ENCODE data around the gene SAXO2.

The SAXO2 gene

DNA sequence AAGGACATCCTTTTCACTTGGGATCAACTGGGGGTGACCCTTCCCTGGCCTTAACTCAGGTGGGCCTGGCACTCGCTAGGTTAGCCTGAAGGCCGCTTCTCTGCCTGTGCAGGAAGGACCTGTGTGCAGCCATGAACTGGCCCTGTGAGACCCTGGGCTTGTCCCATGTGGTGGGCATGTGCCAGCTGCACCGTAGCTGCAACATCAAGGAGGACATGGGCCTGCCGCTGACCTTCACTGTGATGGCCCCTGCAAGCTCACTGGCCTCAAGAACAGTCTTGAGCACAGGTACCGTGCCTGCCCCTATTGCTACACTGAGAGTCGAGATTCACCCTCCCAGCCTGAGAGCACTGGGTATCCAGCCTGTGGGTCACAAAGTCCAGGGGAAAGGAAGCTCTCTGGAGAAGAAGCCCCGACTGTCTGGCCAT, 43.0 kb downstream of the SAXO2 start:
- TF ChIP-seq TCF4 (CRISPR knock-in tag; IDR thresholded peaks at IDR 0.05; ENCODE audit: borderline replicate concordance) (no peak), ESRRG (CRISPR knock-in tag; IDR thresholded peaks at IDR 0.05) (no peak), BACH2 (CRISPR knock-in tag; IDR thresholded peaks at IDR 0.05; ENCODE audit: borderline replicate concordance) (no peak), ZNF565 (CRISPR knock-in tag; conservative IDR thresholded peaks at IDR 0.05; ENCODE audit: low read depth) (no peak), ZFP3 (CRISPR knock-in tag; IDR thresholded peaks at IDR 0.05) (no peak), ZNF70 (CRISPR knock-in tag; IDR thresholded peaks at IDR 0.05) (no peak), ZNF8 (CRISPR knock-in tag; IDR thresholded peaks at IDR 0.05) (no peak), OSR1 (CRISPR knock-in tag; IDR thresholded peaks at IDR 0.05) (no peak), ZC3H10 (CRISPR knock-in tag; IDR thresholded peaks at IDR 0.05) (no peak), GLIS3 (CRISPR knock-in tag; IDR thresholded peaks at IDR 0.05) (no peak), RARB (CRISPR knock-in tag; IDR thresholded peaks at IDR 0.05) (no peak), ZFP30 (CRISPR knock-in tag; IDR thresholded peaks at IDR 0.05) (no peak), TOX (CRISPR knock-in tag; IDR thresholded peaks at IDR 0.05; ENCODE audit: borderline replicate concordance) (no peak), CSDC2 (CRISPR knock-in tag; IDR thresholded peaks at IDR 0.05) (no peak)
- TF ChIP-seq, protein P1, sequence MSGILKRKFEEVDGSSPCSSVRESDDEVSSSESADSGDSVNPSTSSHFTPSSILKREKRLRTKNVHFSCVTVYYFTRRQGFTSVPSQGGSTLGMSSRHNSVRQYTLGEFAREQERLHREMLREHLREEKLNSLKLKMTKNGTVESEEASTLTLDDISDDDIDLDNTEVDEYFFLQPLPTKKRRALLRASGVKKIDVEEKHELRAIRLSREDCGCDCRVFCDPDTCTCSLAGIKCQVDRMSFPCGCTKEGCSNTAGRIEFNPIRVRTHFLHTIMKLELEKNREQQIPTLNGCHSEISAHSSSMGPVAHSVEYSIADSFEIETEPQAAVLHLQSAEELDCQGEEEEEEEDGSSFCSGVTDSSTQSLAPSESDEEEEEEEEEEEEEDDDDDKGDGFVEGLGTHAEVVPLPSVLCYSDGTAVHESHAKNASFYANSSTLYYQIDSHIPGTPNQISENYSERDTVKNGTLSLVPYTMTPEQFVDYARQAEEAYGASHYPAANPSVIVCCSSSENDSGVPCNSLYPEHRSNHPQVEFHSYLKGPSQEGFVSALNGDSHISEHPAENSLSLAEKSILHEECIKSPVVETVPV (CRISPR knock-in tag; IDR thresholded peaks at IDR 0.05), result no peak
- TF ChIP-seq, protein P2, sequence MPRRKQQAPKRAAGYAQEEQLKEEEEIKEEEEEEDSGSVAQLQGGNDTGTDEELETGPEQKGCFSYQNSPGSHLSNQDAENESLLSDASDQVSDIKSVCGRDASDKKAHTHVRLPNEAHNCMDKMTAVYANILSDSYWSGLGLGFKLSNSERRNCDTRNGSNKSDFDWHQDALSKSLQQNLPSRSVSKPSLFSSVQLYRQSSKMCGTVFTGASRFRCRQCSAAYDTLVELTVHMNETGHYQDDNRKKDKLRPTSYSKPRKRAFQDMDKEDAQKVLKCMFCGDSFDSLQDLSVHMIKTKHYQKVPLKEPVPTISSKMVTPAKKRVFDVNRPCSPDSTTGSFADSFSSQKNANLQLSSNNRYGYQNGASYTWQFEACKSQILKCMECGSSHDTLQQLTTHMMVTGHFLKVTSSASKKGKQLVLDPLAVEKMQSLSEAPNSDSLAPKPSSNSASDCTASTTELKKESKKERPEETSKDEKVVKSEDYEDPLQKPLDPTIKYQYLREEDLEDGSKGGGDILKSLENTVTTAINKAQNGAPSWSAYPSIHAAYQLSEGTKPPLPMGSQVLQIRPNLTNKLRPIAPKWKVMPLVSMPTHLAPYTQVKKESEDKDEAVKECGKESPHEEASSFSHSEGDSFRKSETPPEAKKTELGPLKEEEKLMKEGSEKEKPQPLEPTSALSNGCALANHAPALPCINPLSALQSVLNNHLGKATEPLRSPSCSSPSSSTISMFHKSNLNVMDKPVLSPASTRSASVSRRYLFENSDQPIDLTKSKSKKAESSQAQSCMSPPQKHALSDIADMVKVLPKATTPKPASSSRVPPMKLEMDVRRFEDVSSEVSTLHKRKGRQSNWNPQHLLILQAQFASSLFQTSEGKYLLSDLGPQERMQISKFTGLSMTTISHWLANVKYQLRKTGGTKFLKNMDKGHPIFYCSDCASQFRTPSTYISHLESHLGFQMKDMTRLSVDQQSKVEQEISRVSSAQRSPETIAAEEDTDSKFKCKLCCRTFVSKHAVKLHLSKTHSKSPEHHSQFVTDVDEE (CRISPR knock-in tag; IDR thresholded peaks at IDR 0.05), result no peak
- TF ChIP-seq, protein P3, sequence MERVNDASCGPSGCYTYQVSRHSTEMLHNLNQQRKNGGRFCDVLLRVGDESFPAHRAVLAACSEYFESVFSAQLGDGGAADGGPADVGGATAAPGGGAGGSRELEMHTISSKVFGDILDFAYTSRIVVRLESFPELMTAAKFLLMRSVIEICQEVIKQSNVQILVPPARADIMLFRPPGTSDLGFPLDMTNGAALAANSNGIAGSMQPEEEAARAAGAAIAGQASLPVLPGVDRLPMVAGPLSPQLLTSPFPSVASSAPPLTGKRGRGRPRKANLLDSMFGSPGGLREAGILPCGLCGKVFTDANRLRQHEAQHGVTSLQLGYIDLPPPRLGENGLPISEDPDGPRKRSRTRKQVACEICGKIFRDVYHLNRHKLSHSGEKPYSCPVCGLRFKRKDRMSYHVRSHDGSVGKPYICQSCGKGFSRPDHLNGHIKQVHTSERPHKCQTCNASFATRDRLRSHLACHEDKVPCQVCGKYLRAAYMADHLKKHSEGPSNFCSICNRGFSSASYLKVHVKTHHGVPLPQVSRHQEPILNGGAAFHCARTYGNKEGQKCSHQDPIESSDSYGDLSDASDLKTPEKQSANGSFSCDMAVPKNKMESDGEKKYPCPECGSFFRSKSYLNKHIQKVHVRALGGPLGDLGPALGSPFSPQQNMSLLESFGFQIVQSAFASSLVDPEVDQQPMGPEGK (CRISPR knock-in tag; IDR thresholded peaks at IDR 0.05; ENCODE audit: borderline replicate concordance), result no peak
- TF ChIP-seq, protein P4, sequence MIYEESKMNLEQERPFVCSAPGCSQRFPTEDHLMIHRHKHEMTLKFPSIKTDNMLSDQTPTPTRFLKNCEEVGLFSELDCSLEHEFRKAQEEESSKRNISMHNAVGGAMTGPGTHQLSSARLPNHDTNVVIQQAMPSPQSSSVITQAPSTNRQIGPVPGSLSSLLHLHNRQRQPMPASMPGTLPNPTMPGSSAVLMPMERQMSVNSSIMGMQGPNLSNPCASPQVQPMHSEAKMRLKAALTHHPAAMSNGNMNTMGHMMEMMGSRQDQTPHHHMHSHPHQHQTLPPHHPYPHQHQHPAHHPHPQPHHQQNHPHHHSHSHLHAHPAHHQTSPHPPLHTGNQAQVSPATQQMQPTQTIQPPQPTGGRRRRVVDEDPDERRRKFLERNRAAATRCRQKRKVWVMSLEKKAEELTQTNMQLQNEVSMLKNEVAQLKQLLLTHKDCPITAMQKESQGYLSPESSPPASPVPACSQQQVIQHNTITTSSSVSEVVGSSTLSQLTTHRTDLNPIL (CRISPR knock-in tag; IDR thresholded peaks at IDR 0.05; ENCODE audit: low read depth), result no peak
- no peak; the same call in 2 of the 3 replicates for ATAC-seq

DNA sequence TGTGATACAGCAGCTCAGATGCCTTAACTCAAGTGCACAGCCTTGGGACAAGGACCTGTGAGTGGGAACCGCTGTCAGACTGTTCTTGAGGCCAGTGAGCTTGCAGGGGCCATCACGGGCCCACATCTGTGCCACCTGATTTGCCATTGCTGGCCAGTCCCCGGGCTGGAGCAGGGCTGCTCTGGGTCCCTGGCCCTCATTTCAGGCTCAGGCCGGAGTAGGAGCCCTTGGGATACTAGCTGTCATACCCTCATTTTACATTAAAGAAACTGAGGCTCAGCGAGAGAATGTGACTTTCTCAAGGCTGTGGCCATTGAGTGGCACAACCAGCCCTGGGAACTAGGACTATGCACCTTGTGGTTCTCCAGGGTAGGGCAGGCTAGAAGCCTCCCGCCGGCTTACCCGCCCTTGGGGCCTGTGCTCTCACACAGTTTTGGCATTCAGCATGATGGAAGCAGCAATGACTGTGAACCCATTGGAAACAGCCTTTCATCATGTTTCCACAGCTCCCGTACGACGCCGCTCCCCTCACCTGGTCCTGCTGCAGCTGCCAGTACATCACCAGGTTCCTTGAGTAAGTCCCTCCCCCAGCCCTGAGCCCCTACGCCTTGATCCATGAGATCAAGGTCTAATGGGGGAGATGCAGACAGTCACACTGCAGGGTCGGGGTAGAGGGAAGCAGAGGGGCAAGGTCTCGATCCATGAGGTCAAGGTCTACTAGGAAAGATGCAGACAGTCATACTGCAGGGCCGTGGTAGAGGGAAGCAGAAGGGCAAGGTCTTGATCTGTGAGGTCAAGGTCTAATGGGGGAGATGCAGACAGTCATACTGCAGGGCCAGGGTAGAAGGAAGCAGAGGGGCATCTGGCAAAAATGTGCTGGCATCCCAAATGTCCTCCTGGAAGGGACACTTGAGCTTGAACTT, 44.4 kb downstream of the SAXO2 start:
- no peak for ATAC-seq
- no peak for TF ChIP-seq ZFP3 (CRISPR knock-in tag; IDR thresholded peaks at IDR 0.05)
- TF ChIP-seq, protein P4 (CRISPR knock-in tag; IDR thresholded peaks at IDR 0.05; ENCODE audit: low read depth), result no peak
- no peak for TF ChIP-seq BACH2 (CRISPR knock-in tag; IDR thresholded peaks at IDR 0.05; ENCODE audit: borderline replicate concordance)
- TF ChIP-seq SNAI2 (CRISPR knock-in tag; IDR thresholded peaks at IDR 0.05), result no peak
- TF ChIP-seq, protein P3 (CRISPR knock-in tag; IDR thresholded peaks at IDR 0.05; ENCODE audit: borderline replicate concordance), result no peak
- TF ChIP-seq, protein P5, sequence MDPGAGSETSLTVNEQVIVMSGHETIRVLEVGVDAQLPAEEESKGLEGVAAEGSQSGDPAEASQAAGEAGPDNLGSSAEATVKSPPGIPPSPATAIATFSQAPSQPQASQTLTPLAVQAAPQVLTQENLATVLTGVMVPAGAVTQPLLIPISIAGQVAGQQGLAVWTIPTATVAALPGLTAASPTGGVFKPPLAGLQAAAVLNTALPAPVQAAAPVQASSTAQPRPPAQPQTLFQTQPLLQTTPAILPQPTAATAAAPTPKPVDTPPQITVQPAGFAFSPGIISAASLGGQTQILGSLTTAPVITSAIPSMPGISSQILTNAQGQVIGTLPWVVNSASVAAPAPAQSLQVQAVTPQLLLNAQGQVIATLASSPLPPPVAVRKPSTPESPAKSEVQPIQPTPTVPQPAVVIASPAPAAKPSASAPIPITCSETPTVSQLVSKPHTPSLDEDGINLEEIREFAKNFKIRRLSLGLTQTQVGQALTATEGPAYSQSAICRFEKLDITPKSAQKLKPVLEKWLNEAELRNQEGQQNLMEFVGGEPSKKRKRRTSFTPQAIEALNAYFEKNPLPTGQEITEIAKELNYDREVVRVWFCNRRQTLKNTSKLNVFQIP (CRISPR knock-in tag; IDR thresholded peaks at IDR 0.05; ENCODE audit: borderline replicate concordance, low read depth), result no peak
- TF ChIP-seq, protein P2 (CRISPR knock-in tag; IDR thresholded peaks at IDR 0.05), result no peak
- no peak for TF ChIP-seq ZC3H10 (CRISPR knock-in tag; IDR thresholded peaks at IDR 0.05)
- TF ChIP-seq ESRRG (CRISPR knock-in tag; IDR thresholded peaks at IDR 0.05), result no peak
- TF ChIP-seq, protein P1 (CRISPR knock-in tag; IDR thresholded peaks at IDR 0.05), result no peak
- TF ChIP-seq GLIS3 (CRISPR knock-in tag; IDR thresholded peaks at IDR 0.05), result no peak

All from SK-N-SH treated with all-trans-retinoic acid at 6 μM for 48 hours (cell line).